NCI-H526 (cell line): ENCODE results near the gene BRD4.

Experiments used
- DNase-seq, 2 experiments: peaks; one replicate each; lab custom pipeline; 2025; lab: John Stamatoyannopoulos, UW

Gene BRD4

DNA sequence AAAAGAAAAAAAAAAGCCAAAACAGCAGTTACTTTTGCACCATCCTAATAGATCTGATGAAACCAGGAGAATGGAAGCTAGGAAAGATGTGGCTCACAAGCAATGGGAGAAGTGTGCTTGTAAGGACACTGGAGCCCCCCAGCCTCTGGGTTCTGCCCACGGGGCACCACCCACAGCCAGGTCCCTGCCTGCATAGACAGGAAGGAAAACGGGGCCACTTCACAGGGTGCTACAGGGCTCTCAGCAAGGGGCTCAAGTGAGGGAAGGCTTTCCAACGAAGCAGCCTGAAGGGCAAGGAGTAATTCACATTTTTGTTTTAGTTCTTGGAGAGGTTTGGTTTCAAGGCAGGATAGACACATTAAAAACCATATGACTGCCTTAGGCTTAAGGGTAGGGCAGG lies 42.7 kb downstream of the BRD4 start:
- DNase-seq, result no peak

- peak; percentile 50 to 66 for DNase-seq
Observed at GRCh38 chr19:15288146-15288963, 44.0 kb downstream of the BRD4 start.

DNA sequence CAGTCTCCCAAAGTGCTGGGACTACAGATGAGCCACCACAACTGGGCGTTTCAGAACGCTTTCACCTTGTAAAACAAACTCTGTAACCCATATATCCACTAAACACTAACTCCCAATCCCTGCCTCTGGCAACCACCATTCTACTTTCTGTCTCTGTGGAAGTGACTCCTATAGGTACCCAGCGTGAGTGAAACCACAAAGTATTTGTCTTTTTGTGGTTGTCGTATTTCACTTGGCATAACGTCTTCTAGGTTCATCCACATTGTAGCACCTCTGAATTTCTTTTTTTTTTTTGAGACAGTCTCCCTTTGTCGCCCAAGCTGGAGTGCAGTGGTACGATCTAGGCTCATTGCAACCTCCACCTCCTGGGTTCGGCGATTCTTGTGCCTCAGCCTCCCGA lies 44.8 kb downstream of the BRD4 start:
- no peak for DNase-seq

- DNase-seq, result no peak
Observed at GRCh38 chr19:15286688-15287365, 45.5 kb downstream of the BRD4 start.

- no peak for DNase-seq
Observed at GRCh38 chr19:15285896-15286591, 46.3 kb downstream of the BRD4 start.

- no peak for DNase-seq
Observed at GRCh38 chr19:15284896-15285295, 47.4 kb downstream of the BRD4 start.

DNA sequence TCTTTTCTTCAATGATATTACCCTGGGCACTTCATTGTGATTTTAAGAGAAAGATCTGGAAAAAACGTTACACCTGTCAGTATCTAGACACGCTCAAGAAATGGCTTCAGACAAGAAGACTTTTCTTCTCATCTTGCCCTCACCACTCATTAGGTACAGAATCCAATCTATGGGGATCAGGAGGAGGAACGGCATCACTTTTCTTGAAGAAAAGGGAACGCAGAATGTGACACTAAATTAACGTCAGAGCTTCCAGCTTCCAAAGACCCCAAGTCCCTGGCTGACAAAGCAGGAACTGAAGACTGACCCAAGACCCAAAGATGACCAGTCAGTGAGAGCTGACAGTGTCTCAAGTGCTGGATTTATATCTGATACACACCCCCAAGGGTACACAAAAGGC lies 48.2 kb downstream of the BRD4 start:
- DNase-seq, result no peak

GRCh38 chr19:15283141-15283883 lies 49.0 kb downstream of the BRD4 start:
- DNase-seq, result no peak

GRCh38 chr19:15282311-15282705 lies 50.0 kb downstream of the BRD4 start:
- DNase-seq, result no peak

DNA sequence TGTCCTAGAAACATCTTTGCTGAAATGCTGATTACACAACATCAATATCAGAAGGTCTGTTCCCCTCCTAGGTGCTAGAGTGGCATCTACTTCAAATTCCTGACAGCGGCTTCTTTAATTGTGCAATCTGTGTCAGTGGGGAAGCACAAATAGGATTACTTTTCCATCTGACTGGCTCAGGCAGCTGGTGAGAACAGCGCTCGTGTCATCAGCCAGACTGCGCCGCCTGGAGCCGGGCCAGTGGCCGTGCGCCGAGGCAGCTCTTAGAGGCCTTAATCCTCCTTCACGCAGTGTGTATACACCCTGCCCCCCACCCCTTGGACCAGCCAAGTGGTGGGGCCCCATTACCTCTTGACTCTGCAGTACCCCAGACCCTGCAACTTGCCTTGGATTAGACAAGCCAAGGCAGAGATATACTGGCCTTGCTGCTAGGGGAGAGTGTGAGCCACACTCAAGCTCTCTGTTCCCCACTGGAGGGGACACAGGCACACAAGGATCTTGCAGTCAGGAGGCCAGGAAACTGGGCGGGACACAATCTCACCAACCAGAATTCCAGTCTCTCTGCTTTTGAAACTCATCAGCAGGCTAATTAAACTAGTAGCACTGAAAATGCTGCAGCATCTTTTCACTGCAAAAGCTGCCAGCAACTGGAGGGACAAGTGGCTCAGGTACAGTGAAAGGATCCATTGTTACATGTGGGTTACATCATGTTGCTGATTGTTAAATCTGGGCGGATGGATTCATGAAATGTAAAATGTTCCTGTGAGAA lies 51.2 kb downstream of the BRD4 start:
- DNase-seq, result peak; percentile 37 to 63

DNA sequence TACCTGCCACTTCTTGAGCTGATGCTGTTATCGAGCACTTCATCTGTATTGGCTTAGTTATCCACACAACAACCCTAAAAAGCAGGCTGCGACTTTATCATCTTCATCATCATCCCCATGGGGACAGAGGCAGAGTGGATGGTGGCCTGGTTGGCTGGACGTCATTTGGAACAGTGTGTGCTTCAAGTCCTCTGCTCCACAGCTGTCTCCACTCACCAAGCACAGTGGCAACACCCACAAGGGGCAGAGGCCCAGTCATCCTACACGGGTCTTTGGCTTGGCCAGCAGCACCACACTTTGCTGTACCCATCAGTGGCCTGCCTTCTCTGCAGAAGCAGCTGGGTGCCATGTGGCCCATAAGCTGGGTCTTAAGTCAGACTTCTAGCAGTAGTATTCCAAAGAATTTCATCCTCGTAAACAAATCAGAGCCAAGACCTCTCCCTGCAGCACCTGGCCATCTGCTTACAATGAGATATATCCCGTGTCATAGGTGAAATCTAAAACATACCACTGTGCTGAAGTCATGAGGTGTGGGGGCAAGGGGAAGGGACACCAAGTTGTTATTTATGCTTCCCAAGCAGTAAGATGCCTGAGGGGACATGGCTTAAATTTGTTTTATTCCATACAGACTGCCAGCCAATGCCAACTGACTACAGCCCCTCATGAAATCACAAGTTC lies 52.2 kb downstream of the BRD4 start:
- no peak for DNase-seq

DNA sequence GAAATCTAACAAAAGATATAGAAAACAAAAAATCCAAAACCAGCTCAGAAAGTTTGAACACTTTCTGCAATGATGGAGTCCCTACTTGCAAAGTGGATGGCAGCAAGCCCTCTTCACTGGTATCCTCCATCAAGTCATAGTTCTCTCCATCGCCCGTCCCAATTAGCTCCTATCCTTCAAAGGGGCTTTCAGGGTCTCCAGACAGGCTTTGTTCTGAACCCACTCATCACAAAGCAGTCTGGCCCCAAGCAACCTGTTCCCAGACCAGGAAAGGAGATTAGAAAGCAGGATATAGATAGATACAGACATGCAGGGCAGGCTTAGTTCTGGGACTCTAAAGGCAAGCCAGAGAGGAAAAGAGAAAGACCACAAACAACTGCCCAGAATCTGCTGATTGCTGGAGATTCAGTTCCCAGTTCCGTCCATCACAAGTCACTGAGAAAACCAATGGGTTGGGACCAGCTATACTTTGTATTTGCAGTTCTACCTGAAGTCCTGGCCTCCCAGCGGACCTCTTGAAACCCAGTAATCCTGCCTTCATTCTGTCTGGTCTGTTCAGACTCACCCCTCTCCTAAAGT lies 52.9 kb downstream of the BRD4 start:
- DNase-seq, result no peak

DNA sequence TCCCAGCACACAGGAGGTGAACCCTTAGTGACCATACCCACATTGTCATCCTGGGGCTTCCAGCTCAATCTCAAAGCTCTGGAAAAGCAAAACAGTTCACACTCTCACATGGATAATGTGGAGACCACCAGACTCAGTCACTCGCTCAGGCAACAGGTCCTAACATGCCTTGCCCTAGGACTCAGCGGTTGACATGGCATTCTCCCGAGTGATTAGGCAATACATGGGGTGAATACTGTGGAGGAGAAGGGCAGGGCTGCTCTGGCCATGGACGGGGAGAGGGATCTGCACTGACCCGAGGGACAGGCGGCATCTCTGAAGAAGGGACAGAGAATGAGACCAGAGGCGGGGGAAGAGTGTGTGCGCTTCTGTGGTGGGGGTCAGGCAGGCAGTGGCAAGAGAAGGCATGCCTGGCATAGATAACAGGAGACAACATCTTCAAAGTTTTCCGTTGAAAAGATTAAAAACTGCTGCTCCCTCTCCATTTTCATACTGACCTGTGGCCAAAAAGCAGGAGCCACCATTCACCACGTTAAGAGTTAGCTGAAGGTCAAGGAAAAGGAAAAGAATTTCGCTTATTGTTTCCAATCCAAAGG lies 55.6 kb downstream of the BRD4 start:
- no peak for DNase-seq

GRCh38 chr19:15274477-15274876 lies 57.9 kb downstream of the BRD4 start:
- no peak for DNase-seq

DNA sequence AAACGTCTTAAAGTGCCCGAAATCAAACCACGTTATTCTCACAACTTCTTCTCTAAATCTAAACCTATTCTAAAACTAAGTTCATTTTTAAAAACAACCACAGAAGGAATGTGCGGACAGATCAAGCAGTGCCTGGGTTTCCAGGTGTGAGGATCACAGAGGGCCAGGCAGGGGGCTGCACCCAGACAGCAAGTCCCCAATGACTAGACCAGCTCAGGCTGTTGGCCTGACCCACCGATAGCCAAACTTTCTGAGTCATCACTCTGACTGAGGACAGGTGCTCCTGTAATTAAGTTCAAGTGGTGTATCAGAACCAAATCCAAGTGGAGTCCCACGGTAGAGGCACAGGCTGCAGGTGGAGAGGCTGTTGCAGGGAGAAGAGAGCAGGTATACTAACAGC lies 62.5 kb downstream of the BRD4 start:
- no peak for DNase-seq

DNA sequence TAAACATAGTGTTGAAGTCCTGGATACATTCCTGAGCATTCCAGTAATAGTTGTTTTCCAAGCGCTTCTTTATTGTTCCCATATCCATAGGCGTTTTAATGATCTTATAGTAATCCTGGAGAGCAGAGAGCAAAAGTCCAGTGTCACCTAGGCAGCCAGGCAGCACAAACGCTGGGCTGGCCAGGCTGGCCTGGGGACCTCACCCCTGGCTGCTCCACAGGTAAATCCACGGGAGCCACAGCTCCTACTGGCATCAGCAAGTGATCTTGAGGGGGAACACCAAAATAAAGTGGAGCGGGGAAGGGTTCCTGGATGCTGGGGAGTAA lies 63.4 kb downstream of the BRD4 start:
- no peak for DNase-seq

DNA sequence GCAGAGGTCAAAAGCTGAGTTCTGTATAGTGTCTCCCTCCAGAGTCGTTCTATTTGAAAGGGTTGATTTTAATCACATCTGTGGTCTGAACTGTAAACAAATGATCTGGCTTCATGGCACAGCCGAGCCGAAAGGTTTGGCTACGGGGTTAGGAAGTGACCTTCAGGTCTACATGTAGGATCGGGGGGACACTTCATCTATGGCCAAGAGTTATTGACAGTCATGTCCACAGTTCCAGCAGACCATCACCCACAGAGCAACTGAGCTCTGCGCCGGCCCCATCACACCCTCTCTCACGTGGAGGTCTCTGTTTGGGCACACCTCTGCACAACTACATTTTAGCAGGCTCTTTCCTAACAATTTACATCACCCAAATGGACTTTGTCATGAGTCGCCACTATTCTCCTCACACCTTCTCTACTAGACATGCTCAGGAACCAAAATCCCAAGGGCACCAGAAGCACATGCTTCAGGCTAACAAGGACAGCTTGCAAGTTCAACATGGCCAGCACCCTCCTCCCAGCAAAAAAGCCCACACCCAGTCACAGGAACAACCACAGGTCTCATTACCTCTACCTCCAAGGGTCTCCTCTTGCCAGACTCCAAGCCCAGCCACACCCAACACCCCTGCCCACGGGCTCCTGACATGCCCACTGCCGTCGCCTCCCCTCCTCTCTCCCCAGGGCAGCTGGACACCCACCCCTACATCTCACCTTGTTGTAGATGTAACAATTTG lies 64.0 kb downstream of the BRD4 start:
- DNase-seq, result no peak

- DNase-seq, result no peak
Observed at GRCh38 chr19:15266683-15267082, 65.7 kb downstream of the BRD4 start.

- no peak for DNase-seq
Observed at GRCh38 chr19:15265850-15266248, 66.5 kb downstream of the BRD4 start.
